GM18907 (cell line): ENCODE results near the gene MXRA5.
"Not testable (repeated sequence)": the region's sequence is repeated elsewhere in the genome, so short reads cannot be mapped to it uniquely, and the experiment has no call there.

ENCODE experiments used
- ATAC-seq: cut with Tn5 transposase; IDR thresholded peaks from one replicate; pipeline ENCODE4 v1.9.1; 2021; ENCODE audit warnings: mild to moderate bottlenecking, moderate library complexity; ENCODE audit not compliant: unreplicated experiment

Gene MXRA5

GRCh38 chrX:3326681-3327080 lies 19.8 kb downstream of the MXRA5 start:
- ATAC-seq = no peak

GRCh38 chrX:3320471-3321046 lies 25.9 kb downstream of the MXRA5 start:
- ATAC-seq = no peak

- no peak for ATAC-seq
Observed at GRCh38 chrX:3317191-3317718, 29.2 kb downstream of the MXRA5 start.

- no peak for ATAC-seq
Observed at GRCh38 chrX:3312109-3312508, 34.3 kb downstream of the MXRA5 start.

- ATAC-seq = no peak
Observed at GRCh38 chrX:3307881-3308280, 38.6 kb downstream of the MXRA5 start.

GRCh38 chrX:3299636-3300035 lies 46.8 kb downstream of the MXRA5 start:
- ATAC-seq = no peak

- ATAC-seq = no peak
Observed at GRCh38 chrX:3295731-3296130, 50.7 kb downstream of the MXRA5 start.

- no peak for ATAC-seq
Observed at GRCh38 chrX:3293251-3293650, 53.2 kb downstream of the MXRA5 start.

- ATAC-seq = no peak
Observed at GRCh38 chrX:3290561-3290960, 55.9 kb downstream of the MXRA5 start.

GRCh38 chrX:3286196-3286945 lies 60.1 kb downstream of the MXRA5 start:
- no peak for ATAC-seq

- ATAC-seq = no peak
Observed at GRCh38 chrX:3280706-3281105, 65.7 kb downstream of the MXRA5 start.

GRCh38 chrX:3273668-3274067 lies 72.8 kb downstream of the MXRA5 start:
- ATAC-seq = not testable (repeated sequence)

- ATAC-seq = no peak
Observed at GRCh38 chrX:3271834-3272186, 74.6 kb downstream of the MXRA5 start.

GRCh38 chrX:3271183-3271833 lies 75.1 kb downstream of the MXRA5 start:
- ATAC-seq = no peak

- ATAC-seq = no peak
Observed at GRCh38 chrX:3268829-3269228, 77.6 kb downstream of the MXRA5 start.

- ATAC-seq = no peak
Observed at GRCh38 chrX:3263681-3264126, 82.7 kb downstream of the MXRA5 start.

GRCh38 chrX:3262901-3263300 lies 83.6 kb downstream of the MXRA5 start:
- no peak for ATAC-seq
